Upper lobe of right lung (tissue), 1 donor: ENCODE data around the gene USP34. TPM values are rescaled to one million over a fixed set of nuclear protein-coding genes. Genes with fewer than 3 reads are reported as not detected.

Experiments
- ATAC-seq: fragments of 200-7000 bp; cut with Tn5 transposase; one replicate; pipeline ENCODE4 v1.9.1; 2020; ENCODE audit warnings: mild to moderate bottlenecking, moderate library complexity
- DNase-seq: peaks from one replicate; pipeline ENCODE4 v3.0.0-alpha.2; 2020
- H3K27ac ChIP-seq: fragments of 200-600 bp; one replicate; pipeline ENCODE4 v1.8.0; 2022
- H3K27me3 ChIP-seq: fragments of 200-600 bp; one replicate; pipeline ENCODE4 v1.8.0; 2022; ENCODE audit warnings: mild to moderate bottlenecking
- H3K36me3 ChIP-seq: fragments of 200-600 bp; one replicate; pipeline ENCODE4 v1.8.0; 2022
- H3K4me1 ChIP-seq: fragments of 200-600 bp; one replicate; pipeline ENCODE4 v1.8.0; 2022
- H3K4me3 ChIP-seq: fragments of 200-600 bp; one replicate; pipeline ENCODE4 v1.8.0; 2022; ENCODE audit warnings: mild to moderate bottlenecking
- H3K9me3 ChIP-seq: fragments of 200-600 bp; one replicate; pipeline ENCODE4 v1.8.0; 2022
- intact Hi-C: fragments of 100-400 bp; cut with DNase I; formaldehyde crosslinking; loops from one replicate; pipeline ENCODE4 v1.11.0; 2022
- total RNA-seq: library from RNA; stranded (reverse); fragmentation: NEBNext Ultra II Directional; extraction: Animal tissue kit (Norgen Biotek cat#: 25700); gene quantifications from one replicate; pipeline ENCODE4 v1.2.1, GENCODE V29; 2021
- TF ChIP-seq, protein P1 (sequence below): fragments of 200-600 bp; IDR thresholded peaks from one replicate; pipeline ENCODE4 v1.8.0; 2022; ENCODE audit warnings: antibody characterized with exemption
- donor health status: DM: no; HTN: yes; CAD: no; lungs with severe emphysema.

USP34 gene
- total RNA-seq, 1 donor from 2014 or later: 112 TPM

DNA sequence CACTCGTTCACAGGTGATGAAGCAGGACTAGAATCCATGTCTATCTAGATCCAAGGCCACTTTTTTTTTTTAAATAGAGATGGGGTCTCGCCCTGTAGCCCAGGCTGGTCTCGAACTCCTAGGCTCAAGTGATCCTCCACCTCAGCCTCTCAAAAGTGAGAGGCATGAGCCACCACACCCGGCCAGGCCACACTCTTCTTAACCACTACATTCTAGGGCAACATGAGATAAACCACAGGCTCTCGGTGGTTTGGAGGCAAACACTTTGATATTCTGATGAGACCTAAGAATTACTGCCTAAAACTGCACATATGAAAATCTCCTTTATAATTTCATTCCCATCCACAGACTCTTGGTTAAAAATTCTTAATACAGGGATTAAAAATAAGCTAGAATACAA is 51.8 kb downstream of the USP34 start:
- DNase-seq (no peak), ATAC-seq (no peak)
- H3K9me3 ChIP-seq: no peaks in the 10 kb centered on the region
- no peaks in the 10 kb centered on the region for H3K36me3 ChIP-seq
- TF ChIP-seq, protein P1, sequence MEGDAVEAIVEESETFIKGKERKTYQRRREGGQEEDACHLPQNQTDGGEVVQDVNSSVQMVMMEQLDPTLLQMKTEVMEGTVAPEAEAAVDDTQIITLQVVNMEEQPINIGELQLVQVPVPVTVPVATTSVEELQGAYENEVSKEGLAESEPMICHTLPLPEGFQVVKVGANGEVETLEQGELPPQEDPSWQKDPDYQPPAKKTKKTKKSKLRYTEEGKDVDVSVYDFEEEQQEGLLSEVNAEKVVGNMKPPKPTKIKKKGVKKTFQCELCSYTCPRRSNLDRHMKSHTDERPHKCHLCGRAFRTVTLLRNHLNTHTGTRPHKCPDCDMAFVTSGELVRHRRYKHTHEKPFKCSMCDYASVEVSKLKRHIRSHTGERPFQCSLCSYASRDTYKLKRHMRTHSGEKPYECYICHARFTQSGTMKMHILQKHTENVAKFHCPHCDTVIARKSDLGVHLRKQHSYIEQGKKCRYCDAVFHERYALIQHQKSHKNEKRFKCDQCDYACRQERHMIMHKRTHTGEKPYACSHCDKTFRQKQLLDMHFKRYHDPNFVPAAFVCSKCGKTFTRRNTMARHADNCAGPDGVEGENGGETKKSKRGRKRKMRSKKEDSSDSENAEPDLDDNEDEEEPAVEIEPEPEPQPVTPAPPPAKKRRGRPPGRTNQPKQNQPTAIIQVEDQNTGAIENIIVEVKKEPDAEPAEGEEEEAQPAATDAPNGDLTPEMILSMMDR: no peak
- no peaks in the 10 kb centered on the region for H3K27me3 ChIP-seq
- no peak overlapping the region for H3K27ac ChIP-seq
- H3K4me3 ChIP-seq: no peak overlapping the region
- intact Hi-C loops: no loop called here
- H3K4me1 ChIP-seq: peaks cover 31% of the 10 kb centered on the region

DNA sequence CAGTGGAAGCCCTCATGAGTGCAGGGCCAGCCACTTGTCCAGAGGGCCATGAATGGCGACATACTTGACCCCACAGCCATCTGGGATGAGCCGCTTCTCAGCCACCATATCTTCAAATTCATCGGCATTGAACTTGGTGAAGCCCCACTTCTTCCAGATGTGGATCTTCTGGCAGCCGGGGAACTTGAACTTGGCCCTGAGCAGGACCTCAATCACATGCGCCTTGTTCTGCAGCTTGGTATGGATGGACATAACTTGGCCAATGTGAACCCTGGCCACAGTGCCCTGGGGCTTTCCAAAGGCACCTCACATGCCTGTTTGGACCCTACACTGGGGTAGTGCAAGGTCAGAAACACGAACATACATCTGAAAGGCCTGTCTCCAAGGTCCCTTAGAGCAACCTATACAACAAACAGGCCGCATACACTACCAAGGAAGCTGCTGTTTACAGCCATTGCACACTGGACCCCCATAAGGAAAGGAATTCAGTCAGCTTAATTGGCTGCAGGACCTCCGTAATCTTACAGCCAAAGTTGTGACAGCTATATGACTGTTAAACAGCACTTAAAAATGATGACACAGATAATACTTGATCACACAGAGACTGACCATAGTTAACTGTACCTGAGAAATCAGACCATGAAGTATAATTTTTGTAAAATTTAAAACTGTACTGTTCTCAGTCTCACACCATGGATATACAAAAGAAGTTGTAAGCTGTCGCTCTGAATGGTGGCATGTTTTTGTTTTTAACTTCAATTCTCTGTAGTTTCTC is 53.8 kb downstream of the USP34 start:
- ATAC-seq (no peak), DNase-seq (no peak)
- Histone ChIP-seq H3K4me1 (peaks cover 22% of the 10 kb centered on the region), H3K36me3 (no peaks in the 10 kb centered on the region), H3K27ac (no peak overlapping the region), H3K9me3 (no peaks in the 10 kb centered on the region), H3K27me3 (no peaks in the 10 kb centered on the region), H3K4me3 (no peak overlapping the region)
- TF ChIP-seq, protein P1: no peak
- intact Hi-C loops: no loop called here

DNA sequence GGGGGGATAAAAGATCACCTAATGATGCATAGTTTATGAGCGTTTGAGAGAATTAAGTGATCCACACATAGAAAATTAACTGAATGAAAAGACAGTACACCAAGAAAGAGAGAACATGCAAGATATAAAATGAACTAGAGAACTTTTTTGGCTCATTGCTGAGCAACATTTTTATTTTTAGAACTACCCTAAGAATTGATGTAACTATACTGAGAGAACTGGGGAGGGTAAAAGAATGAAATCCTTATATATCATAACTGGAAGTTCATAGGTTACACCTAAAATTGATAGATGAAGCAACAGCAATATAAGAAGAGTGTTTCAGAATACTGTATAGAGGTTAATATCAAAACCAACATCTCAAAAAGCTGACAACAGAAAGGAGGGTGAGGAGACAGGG is 55.6 kb downstream of the USP34 start:
- Histone ChIP-seq H3K27me3 (no peaks in the 10 kb centered on the region), H3K9me3 (no peaks in the 10 kb centered on the region), H3K4me3 (no peak overlapping the region), H3K4me1 (peaks cover 5% of the 10 kb centered on the region), H3K27ac (no peak overlapping the region), H3K36me3 (no peaks in the 10 kb centered on the region)
- ATAC-seq (no peak), DNase-seq (no peak)
- TF ChIP-seq, protein P1: no peak
- intact Hi-C loops: no loop called here

DNA sequence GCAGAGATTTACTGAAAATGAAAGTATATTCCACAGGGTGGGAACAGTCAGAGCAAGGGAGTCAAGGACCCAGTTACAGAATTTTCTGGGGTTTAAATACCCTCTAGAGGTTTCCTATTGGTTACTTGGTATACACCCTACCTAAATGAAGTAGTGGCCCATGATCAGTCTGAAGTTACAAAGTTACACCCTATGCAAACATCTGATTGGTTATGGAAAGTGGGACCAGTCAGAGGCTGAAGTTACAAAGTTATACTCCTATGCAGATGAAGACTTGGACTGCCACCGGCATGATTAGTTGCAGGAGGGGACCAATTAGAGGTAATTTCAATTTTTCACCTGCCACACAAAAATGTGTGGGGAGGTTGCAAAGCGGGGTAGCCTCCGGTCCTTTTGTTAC is 56.2 kb downstream of the USP34 start:
- DNase-seq (no peak), ATAC-seq (no peak)
- H3K4me3 ChIP-seq: no peak overlapping the region
- H3K27ac ChIP-seq: no peak overlapping the region
- intact Hi-C loops: no loop called here
- no peaks in the 10 kb centered on the region for H3K27me3 ChIP-seq
- TF ChIP-seq, protein P1: no peak
- no peaks in the 10 kb centered on the region for H3K36me3 ChIP-seq
- H3K4me1 ChIP-seq: peaks cover 4% of the 10 kb centered on the region
- H3K9me3 ChIP-seq: no peaks in the 10 kb centered on the region

DNA sequence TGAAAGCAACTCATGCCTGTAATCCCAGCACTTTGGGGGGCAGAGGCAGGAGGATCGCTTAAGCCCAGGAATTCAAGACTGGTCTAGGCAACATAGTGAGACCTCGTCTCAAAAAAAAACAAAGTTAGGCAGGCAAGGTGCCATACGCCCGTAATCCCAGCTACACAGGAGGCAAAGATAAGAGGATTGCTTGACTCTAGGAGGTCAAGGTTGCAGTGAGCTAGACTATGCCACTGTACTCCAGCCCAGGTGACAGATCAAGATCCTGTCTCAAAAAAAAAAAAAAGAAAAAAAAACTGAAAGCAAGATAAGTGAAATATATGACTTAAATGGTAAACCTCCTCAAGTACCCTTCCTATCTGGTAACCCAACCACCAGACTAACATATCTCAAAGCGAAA is 59.8 kb downstream of the USP34 start:
- Histone ChIP-seq H3K36me3 (no peaks in the 10 kb centered on the region), H3K9me3 (no peaks in the 10 kb centered on the region), H3K27me3 (no peaks in the 10 kb centered on the region), H3K27ac (no peak overlapping the region), H3K4me1 (no peaks in the 10 kb centered on the region), H3K4me3 (no peak overlapping the region)
- no peak for ATAC-seq
- TF ChIP-seq, protein P1: no peak
- intact Hi-C loops: no loop called here
- no peak for DNase-seq
